Liver (tissue), 9 donors: ENCODE data around the gene FRMPD4. TPM values are rescaled to one million over a fixed set of nuclear protein-coding genes. Genes with fewer than 3 reads are reported as not detected.

Source experiments
- DNase-seq: peaks from one replicate; pipeline ENCODE4 v3.0.0-alpha.2; 2017; ENCODE audit warnings: low spot score
- H3K27ac ChIP-seq, 2 donors: one replicate each; pipeline ENCODE4 v1.7.0; 2013; ENCODE audit warnings: inconsistent platforms in 2 of 2, low read length in 2 of 2, control low read depth in 1 of 2, low read depth in 1 of 2, mild to moderate bottlenecking in 1 of 2
- H3K27me3 ChIP-seq, 4 donors: one replicate each; pipeline versions ENCODE4 v1.6.1 to v1.7.0; 2013; ENCODE audit warnings: low read length in 3 of 4, inconsistent platforms in 1 of 4, mild to moderate bottlenecking in 1 of 4, moderate library complexity in 1 of 4; ENCODE audit not compliant: control insufficient read depth in 4 of 4, insufficient read depth in 4 of 4
- H3K36me3 ChIP-seq, 4 donors: one replicate each; pipeline versions ENCODE4 v1.6.1 to v1.7.0; 2013; ENCODE audit warnings: low read length in 3 of 4, mild to moderate bottlenecking in 3 of 4, low read depth in 1 of 4, moderate library complexity in 1 of 4; ENCODE audit not compliant: control insufficient read depth in 4 of 4, insufficient read depth in 3 of 4
- H3K4me1 ChIP-seq, 4 donors: one replicate each; pipeline versions ENCODE4 v1.6.1 to v1.7.0; 2013; ENCODE audit warnings: low read length in 3 of 4, mild to moderate bottlenecking in 3 of 4, moderate library complexity in 1 of 4; ENCODE audit not compliant: control insufficient read depth in 4 of 4, insufficient read depth in 4 of 4
- H3K4me3 ChIP-seq, 3 donors: one replicate each; pipeline versions ENCODE4 v1.6.1 to v1.7.0; 2013; ENCODE audit warnings: low read length in 3 of 3, control low read depth in 1 of 3, low read depth in 1 of 3, mild to moderate bottlenecking in 1 of 3
- H3K9ac ChIP-seq, 2 donors: one replicate each; pipeline ENCODE4 v1.7.0; 2013; ENCODE audit warnings: low read length in 2 of 2, mild to moderate bottlenecking in 2 of 2, moderate library complexity in 2 of 2, control low read depth in 1 of 2, low read depth in 1 of 2
- H3K9me3 ChIP-seq, 4 donors: one replicate each; pipeline versions ENCODE4 v1.6.1 to v1.7.0; 2013; ENCODE audit warnings: low read length in 3 of 4; ENCODE audit not compliant: control insufficient read depth in 4 of 4
- CTCF ChIP-seq: fragments of 150-350 bp; IDR thresholded peaks from 2 replicates; pipeline ENCODE4 v1.5.1; 2017; ENCODE audit warnings: improper control_type of control experiment, low read depth, low read length; ENCODE audit not compliant: missing input control
- EGR1 ChIP-seq, 2 donors: IDR thresholded peaks; 2 replicates each; pipeline ENCODE4 v1.6.1; 2016 to 2018; ENCODE audit warnings: antibody characterized with exemption in 2 of 2, low read depth in 2 of 2
- FOXA2 ChIP-seq: IDR thresholded peaks from 2 replicates; pipeline ENCODE4 v1.6.1; 2016; ENCODE audit warnings: antibody characterized with exemption
- GABPA ChIP-seq, 2 donors: IDR thresholded peaks in 1 of 2; conservative IDR thresholded peaks in 1 of 2; 2 replicates each; pipeline ENCODE4 v1.6.1; 2016; ENCODE audit warnings: antibody characterized with exemption in 2 of 2, mild to moderate bottlenecking in 1 of 2, moderate library complexity in 1 of 2
- HNF4A ChIP-seq, 2 donors: conservative IDR thresholded peaks; 2 replicates each; pipeline ENCODE4 v1.6.1; 2016; ENCODE audit warnings: antibody characterized with exemption in 2 of 2, mild to moderate bottlenecking in 2 of 2
- JUND ChIP-seq, 2 donors: IDR thresholded peaks; 2 replicates each; pipeline ENCODE4 v1.6.1; 2016; ENCODE audit warnings: antibody characterized with exemption in 2 of 2
- REST ChIP-seq: IDR thresholded peaks from 2 replicates; pipeline ENCODE4 v1.6.1; 2016; ENCODE audit warnings: antibody characterized with exemption, mild to moderate bottlenecking
- RXRA ChIP-seq, 2 donors: IDR thresholded peaks; 2 replicates each; pipeline ENCODE4 v1.6.1; 2017 to 2018; ENCODE audit warnings: antibody characterized with exemption in 2 of 2, mild to moderate bottlenecking in 1 of 2
- SP1 ChIP-seq: IDR thresholded peaks from 2 replicates; pipeline ENCODE4 v1.6.1; 2018; ENCODE audit warnings: antibody characterized with exemption, mild to moderate bottlenecking
- YY1 ChIP-seq: IDR thresholded peaks from 2 replicates; pipeline ENCODE4 v1.6.1; 2016; ENCODE audit warnings: antibody characterized with exemption, mild to moderate bottlenecking
- WGBS: extraction: QIAGEN DNeasy Blood & Tissue Kit; methylation state at CpG from one replicate; pipeline ENCODE4 v1.1.7; 2013; 5-methylcytosine and 5-hydroxymethylcytosine counted together
- polyA plus RNA-seq, 2 donors: library from polyadenylated mRNA; stranded (reverse) in 1 of 2; unstranded in 1 of 2; fragments of 200-250 nt in 1 of 2; fragments of >200 nt in 1 of 2; fragmentation: Nextera tagmentation in 1 of 2; extraction: Ambion mirVana in 1 of 2; gene quantifications; one replicate each; pipeline versions ENCODE4 v1.2.1 to v1.2.3, GENCODE V29; 2013 to 2015
- total RNA-seq, 2 donors: library from RNA; depleted of rRNA; stranded (reverse); fragments of >200 nt; gene quantifications; one replicate each; pipeline ENCODE4 v1.2.3, GENCODE V29; 2014
- TF ChIP-seq, protein P1 (sequence below): IDR thresholded peaks from 2 replicates; pipeline ENCODE4 v1.6.1; 2016; ENCODE audit warnings: antibody characterized with exemption
- TF ChIP-seq, protein P2 (sequence below): IDR thresholded peaks from 2 replicates; pipeline ENCODE4 v1.6.1; 2016; ENCODE audit warnings: antibody characterized with exemption
- TF ChIP-seq, protein P3 (sequence below): IDR thresholded peaks from 2 replicates; pipeline ENCODE4 v1.6.1; 2016; ENCODE audit warnings: antibody characterized with exemption
- donor health status: healthy.
- donor health status: healthy.
- donor health status: healthy.
- donor health status: healthy.
- donor health status: healthy.

Gene FRMPD4
- total and polyA plus RNA-seq, 4 donors = 0.01 to 0.08 (median 0.03) TPM; not detected in 1

DNA sequence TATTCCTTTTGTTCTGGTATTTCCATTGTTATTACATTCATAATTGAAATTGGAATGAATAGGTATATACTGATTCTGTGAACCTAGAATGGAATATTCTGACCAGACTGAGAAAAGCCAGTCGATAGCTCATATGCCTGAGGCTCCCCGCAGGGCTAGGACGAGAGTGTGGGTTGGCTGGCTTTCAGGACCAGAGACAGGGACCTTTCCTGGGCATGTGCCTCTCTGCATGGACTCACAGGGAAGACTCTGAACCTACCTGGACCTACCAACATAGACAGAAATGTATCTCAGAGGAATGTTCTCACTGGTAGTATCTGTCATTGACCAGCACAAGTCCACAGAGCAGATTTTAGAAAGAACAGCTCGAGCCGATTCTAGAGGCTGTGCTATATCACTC, 214.6 kb downstream of the FRMPD4 start:
- H3K4me3 ChIP-seq = no peak overlapping the region
- H3K9me3 ChIP-seq = no peaks in the 10 kb centered on the region
- WGBS = 67% methylated on average over 5 of the region's 5 CpGs
- H3K36me3 ChIP-seq = no peaks in the 10 kb centered on the region
- TF ChIP-seq SP1 (no peak), JUND (IDR thresholded peaks at IDR 0.05) (no peak), YY1 (no peak), RXRA (IDR thresholded peaks at IDR 0.05) (no peak), HNF4A (conservative IDR thresholded peaks at IDR 0.05) (no peak), FOXA2 (no peak), CTCF (no peak)
- TF ChIP-seq, protein P1, sequence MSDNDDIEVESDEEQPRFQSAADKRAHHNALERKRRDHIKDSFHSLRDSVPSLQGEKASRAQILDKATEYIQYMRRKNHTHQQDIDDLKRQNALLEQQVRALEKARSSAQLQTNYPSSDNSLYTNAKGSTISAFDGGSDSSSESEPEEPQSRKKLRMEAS = no peak
- TF ChIP-seq, protein P2, sequence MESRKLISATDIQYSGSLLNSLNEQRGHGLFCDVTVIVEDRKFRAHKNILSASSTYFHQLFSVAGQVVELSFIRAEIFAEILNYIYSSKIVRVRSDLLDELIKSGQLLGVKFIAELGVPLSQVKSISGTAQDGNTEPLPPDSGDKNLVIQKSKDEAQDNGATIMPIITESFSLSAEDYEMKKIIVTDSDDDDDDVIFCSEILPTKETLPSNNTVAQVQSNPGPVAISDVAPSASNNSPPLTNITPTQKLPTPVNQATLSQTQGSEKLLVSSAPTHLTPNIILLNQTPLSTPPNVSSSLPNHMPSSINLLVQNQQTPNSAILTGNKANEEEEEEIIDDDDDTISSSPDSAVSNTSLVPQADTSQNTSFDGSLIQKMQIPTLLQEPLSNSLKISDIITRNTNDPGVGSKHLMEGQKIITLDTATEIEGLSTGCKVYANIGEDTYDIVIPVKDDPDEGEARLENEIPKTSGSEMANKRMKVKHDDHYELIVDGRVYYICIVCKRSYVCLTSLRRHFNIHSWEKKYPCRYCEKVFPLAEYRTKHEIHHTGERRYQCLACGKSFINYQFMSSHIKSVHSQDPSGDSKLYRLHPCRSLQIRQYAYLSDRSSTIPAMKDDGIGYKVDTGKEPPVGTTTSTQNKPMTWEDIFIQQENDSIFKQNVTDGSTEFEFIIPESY = no peak
- H3K27ac ChIP-seq = no peak overlapping the region
- DNase-seq = no peak
- H3K4me1 ChIP-seq = no peaks in the 10 kb centered on the region
- H3K27me3 ChIP-seq = peaks cover 0 to 4% (median 0%) of the 10 kb centered on the region in 4 donors
- no peak overlapping the region for H3K9ac ChIP-seq

DNA sequence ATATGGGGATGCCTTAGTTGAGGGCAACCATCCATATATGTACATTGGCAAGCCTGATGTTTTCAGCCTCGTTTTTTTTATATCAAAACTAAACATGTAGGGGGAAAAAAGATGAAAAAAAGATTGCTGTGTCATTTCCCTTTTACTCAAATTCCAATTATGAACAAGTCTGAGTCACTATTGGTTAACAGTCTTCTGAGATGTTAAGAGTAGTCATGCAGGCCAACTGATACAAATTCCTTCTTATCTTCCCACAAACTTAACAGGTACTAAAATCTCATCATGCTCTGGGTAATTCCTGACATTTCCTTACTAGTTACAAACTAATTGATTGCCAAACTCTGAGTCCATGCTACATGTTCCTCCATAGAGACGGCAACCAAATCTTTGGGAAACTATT, 222.1 kb downstream of the FRMPD4 start:
- DNase-seq = no peak
- Histone ChIP-seq H3K9ac (no peak overlapping the region), H3K9me3 (no peaks in the 10 kb centered on the region), H3K36me3 (no peaks in the 10 kb centered on the region), H3K4me1 (no peaks in the 10 kb centered on the region), H3K27me3 (peaks cover 0 to 4% (median 0%) of the 10 kb centered on the region in 4 donors), H3K27ac (no peak overlapping the region), H3K4me3 (no peak overlapping the region)
- no peak for TF ChIP-seq EGR1 (IDR thresholded peaks at IDR 0.05; ENCODE audit: low read depth in 2 of 2)
- TF ChIP-seq, protein P3, sequence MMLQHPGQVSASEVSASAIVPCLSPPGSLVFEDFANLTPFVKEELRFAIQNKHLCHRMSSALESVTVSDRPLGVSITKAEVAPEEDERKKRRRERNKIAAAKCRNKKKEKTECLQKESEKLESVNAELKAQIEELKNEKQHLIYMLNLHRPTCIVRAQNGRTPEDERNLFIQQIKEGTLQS = no peak
- no peak for TF ChIP-seq SP1
- no peak for TF ChIP-seq CTCF
- no peak for TF ChIP-seq RXRA (IDR thresholded peaks at IDR 0.05)
- no peak for TF ChIP-seq GABPA (IDR thresholded peaks at IDR 0.05 in 1 of 2, conservative IDR thresholded peaks at IDR 0.05 in 1 of 2)
- TF ChIP-seq, protein P2 = no peak
- TF ChIP-seq HNF4A (conservative IDR thresholded peaks at IDR 0.05) = no peak
- no peak for TF ChIP-seq REST
- 46% methylated on average over 2 of the region's 2 CpGs for WGBS
